ENCODE measurements around the gene IL31RA. TPM values are rescaled to one million over a fixed set of nuclear protein-coding genes. Genes with fewer than 3 reads are reported as not detected.

Gene IL31RA
- total RNA-seq, 1 experiment from 2014 or later, result not detected

GRCh38 chr5:55885359-55885758 is 34.2 kb downstream of the IL31RA start:
- Mint-ChIP-seq H3K27ac (no peak overlapping the region), H3K4me1 (no peaks in the 10 kb centered on the region), H3K9me3 (no peaks in the 10 kb centered on the region), H3K36me3 (no peaks in the 10 kb centered on the region), H3K27me3 (ENCODE audit: low read depth) (no peaks in the 10 kb centered on the region), H3K4me3 (no peak overlapping the region)
- CTCF ChIA-PET, result interaction anchor here (0.6 kb wide), 1 partner anchor 186 kb away, joined by 4 read pairs; no protein-coding TSS in a partner anchor
- ATAC-seq, result no peak; the same call in 1 of the 2 replicates
- no peak for TF ChIP-seq USF1 (CRISPR knock-in tag; IDR thresholded peaks at IDR 0.05)
- DNase-seq (ENCODE audit: low spot score), result no peak
- POLR2A ChIA-PET, result no interaction called here

GRCh38 chr5:55888205-55888604 is 37.0 kb downstream of the IL31RA start:
- no peak for TF ChIP-seq MYBL2 (CRISPR knock-in tag; IDR thresholded peaks at IDR 0.05)
- no peak for TF ChIP-seq AR (CRISPR knock-in tag; IDR thresholded peaks at IDR 0.05)
- TF ChIP-seq STAT6 (CRISPR knock-in tag; conservative IDR thresholded peaks at IDR 0.05; ENCODE audit: low read depth), result no peak
- no peaks in the 10 kb centered on the region; the same call in 1 of the 2 replicates for H3K27me3 Mint-ChIP-seq (ENCODE audit: low read depth)
- ChIA-PET POLR2A (no interaction called here), CTCF (no interaction called here)
- ATAC-seq, result no peak
- H3K4me1 Mint-ChIP-seq, result no peaks in the 10 kb centered on the region
- H3K36me3 Mint-ChIP-seq, result no peaks in the 10 kb centered on the region
- no peak overlapping the region for H3K27ac Mint-ChIP-seq
- H3K4me3 Mint-ChIP-seq, result no peak overlapping the region
- no peak for DNase-seq (ENCODE audit: low spot score)
- peaks cover 17% of the 10 kb centered on the region for H3K9me3 Mint-ChIP-seq

GRCh38 chr5:55892479-55892878 is 41.3 kb downstream of the IL31RA start:
- H3K27ac Mint-ChIP-seq, result no peak overlapping the region
- no peak for ATAC-seq

GRCh38 chr5:55894135-55894534 is 43.0 kb downstream of the IL31RA start:
- no peaks in the 10 kb centered on the region for H3K4me1 Mint-ChIP-seq
- H3K27ac Mint-ChIP-seq, result no peak overlapping the region
- H3K4me3 Mint-ChIP-seq, result no peak overlapping the region
- POLR2A ChIA-PET, result no interaction called here
- CTCF ChIA-PET, result interaction anchor here (0.7 kb wide), 1 partner anchor 718 kb away, joined by 3 read pairs; no protein-coding TSS in a partner anchor
- DNase-seq (ENCODE audit: low spot score) (no peak), ATAC-seq (no peak)
- H3K27me3 Mint-ChIP-seq (ENCODE audit: low read depth), result no peaks in the 10 kb centered on the region; the same call in 1 of the 2 replicates
- H3K9me3 Mint-ChIP-seq, result peaks cover 17% of the 10 kb centered on the region
- no peaks in the 10 kb centered on the region for H3K36me3 Mint-ChIP-seq
- TF ChIP-seq HMGA2 (CRISPR knock-in tag; IDR thresholded peaks at IDR 0.05) (no peak), USF2 (CRISPR knock-in tag; IDR thresholded peaks at IDR 0.05) (no peak), ARID4B (CRISPR knock-in tag; IDR thresholded peaks at IDR 0.05; ENCODE audit: borderline replicate concordance) (no peak), TCF7 (CRISPR knock-in tag; IDR thresholded peaks at IDR 0.05; ENCODE audit: low read depth) (no peak)

More at GRCh38 chr5:55892479-55892878, 41.3 kb downstream of the IL31RA start:
- H3K9me3 Mint-ChIP-seq, result peaks cover 17% of the 10 kb centered on the region
- no peaks in the 10 kb centered on the region for H3K4me1 Mint-ChIP-seq
- TF ChIP-seq JAZF1 (CRISPR knock-in tag; IDR thresholded peaks at IDR 0.05) (no peak), USF1 (CRISPR knock-in tag; IDR thresholded peaks at IDR 0.05) (no peak), SOX15 (CRISPR knock-in tag; IDR thresholded peaks at IDR 0.05) (no peak), ZNF416 (CRISPR knock-in tag; IDR thresholded peaks at IDR 0.05) (no peak), ZNF232 (CRISPR knock-in tag; IDR thresholded peaks at IDR 0.05) (no peak), GABPB1 (CRISPR knock-in tag; IDR thresholded peaks at IDR 0.05) (no peak), CBFB (CRISPR knock-in tag; IDR thresholded peaks at IDR 0.05; ENCODE audit: low read depth) (no peak), OVOL2 (CRISPR knock-in tag; IDR thresholded peaks at IDR 0.05; ENCODE audit: borderline replicate concordance) (no peak), CREB1 (CRISPR knock-in tag; IDR thresholded peaks at IDR 0.05) (no peak), RORB (CRISPR knock-in tag; IDR thresholded peaks at IDR 0.05) (no peak), ZNF423 (CRISPR knock-in tag; IDR thresholded peaks at IDR 0.05) (no peak), PRRX2 (CRISPR knock-in tag; IDR thresholded peaks at IDR 0.05) (no peak), NFATC4 (CRISPR knock-in tag; IDR thresholded peaks at IDR 0.05) (no peak)
- ChIA-PET POLR2A (interaction anchor here (0.6 kb wide), 1 partner anchor 12 kb away, joined by 8 read pairs; no protein-coding TSS in a partner anchor), CTCF (no interaction called here)
- H3K36me3 Mint-ChIP-seq, result no peaks in the 10 kb centered on the region
- DNase-seq (ENCODE audit: low spot score), result no peak
- no peak overlapping the region for H3K4me3 Mint-ChIP-seq
- no peaks in the 10 kb centered on the region; the same call in 1 of the 2 replicates for H3K27me3 Mint-ChIP-seq (ENCODE audit: low read depth)

All from WTC11 (cell line).